ENCODE measurements around the gene PYDC1. TPM values are rescaled to one million over a fixed set of nuclear protein-coding genes. Genes with fewer than 3 reads are reported as not detected.

PYDC1 gene
- total RNA-seq, 1 experiment from 2014 or later, result not detected

GRCh38 chr16:31194898-31195297 lies 22.0 kb downstream of the PYDC1 start:
- no peak overlapping the region for H3K4me3 ChIP-seq (ENCODE audit: low read depth, low read length, poor library complexity, severe bottlenecking)
- no peaks in the 10 kb centered on the region for H3K9me3 ChIP-seq (ENCODE audit: low read depth, low read length, poor library complexity, severe bottlenecking)
- DNase-seq (ENCODE audit: low spot score), result no peak
- TF ChIP-seq, protein P1, sequence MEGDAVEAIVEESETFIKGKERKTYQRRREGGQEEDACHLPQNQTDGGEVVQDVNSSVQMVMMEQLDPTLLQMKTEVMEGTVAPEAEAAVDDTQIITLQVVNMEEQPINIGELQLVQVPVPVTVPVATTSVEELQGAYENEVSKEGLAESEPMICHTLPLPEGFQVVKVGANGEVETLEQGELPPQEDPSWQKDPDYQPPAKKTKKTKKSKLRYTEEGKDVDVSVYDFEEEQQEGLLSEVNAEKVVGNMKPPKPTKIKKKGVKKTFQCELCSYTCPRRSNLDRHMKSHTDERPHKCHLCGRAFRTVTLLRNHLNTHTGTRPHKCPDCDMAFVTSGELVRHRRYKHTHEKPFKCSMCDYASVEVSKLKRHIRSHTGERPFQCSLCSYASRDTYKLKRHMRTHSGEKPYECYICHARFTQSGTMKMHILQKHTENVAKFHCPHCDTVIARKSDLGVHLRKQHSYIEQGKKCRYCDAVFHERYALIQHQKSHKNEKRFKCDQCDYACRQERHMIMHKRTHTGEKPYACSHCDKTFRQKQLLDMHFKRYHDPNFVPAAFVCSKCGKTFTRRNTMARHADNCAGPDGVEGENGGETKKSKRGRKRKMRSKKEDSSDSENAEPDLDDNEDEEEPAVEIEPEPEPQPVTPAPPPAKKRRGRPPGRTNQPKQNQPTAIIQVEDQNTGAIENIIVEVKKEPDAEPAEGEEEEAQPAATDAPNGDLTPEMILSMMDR (conservative IDR thresholded peaks at IDR 0.05; ENCODE audit: low read depth, low read length), result no peak
- TF ChIP-seq EZH2 (IDR thresholded peaks at IDR 0.05; ENCODE audit: borderline replicate concordance, low read depth, low read length, poor library complexity, severe bottlenecking), result no peak
- CTCF ChIA-PET, result no interaction called here
- H3K27me3 ChIP-seq (replicated peaks; ENCODE audit: insufficient read depth, low read depth, low read length, poor library complexity), result no peaks in the 10 kb centered on the region
- no peak overlapping the region for H3K27ac ChIP-seq (ENCODE audit: low read depth, low read length, poor library complexity, severe bottlenecking)
- POLR2A ChIA-PET (ENCODE audit: low non-redundant PET), result no interaction called here
- intact Hi-C loops (cut with micrococcal nuclease; ENCODE audit: unreplicated experiment), result no loop called here
- no TSS peak for BruUV-seq (replicated peaks)
- H3K4me1 ChIP-seq (ENCODE audit: insufficient read depth, low read length, poor library complexity, severe bottlenecking), result no peaks in the 10 kb centered on the region
- H3K36me3 ChIP-seq (ENCODE audit: insufficient read depth, low read length, poor library complexity, severe bottlenecking), result peaks cover 71% of the 10 kb centered on the region

DNA sequence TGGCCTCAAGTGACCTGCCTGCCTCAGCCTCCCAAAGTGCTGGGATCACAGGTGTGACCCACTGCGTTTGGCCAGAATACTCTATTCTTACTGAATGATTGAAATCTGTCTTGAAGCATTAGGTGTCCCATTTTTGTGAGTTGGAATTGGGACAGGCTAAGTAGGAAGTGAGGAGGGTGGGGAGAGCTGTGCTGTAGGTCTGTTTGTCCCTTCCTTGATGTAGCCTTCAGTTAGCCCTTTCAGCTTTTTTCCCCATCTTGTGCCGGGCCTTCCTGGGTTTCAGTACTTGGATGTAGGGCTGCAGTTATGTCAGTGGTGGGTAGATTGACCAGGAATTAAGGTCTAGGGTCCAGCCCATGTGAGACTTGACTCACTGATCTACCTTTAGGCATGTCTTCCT lies 23.1 kb downstream of the PYDC1 start:
- no peak for DNase-seq (ENCODE audit: low spot score)
- BruUV-seq (replicated peaks), result no TSS peak
- TF ChIP-seq EZH2 (IDR thresholded peaks at IDR 0.05; ENCODE audit: borderline replicate concordance, low read depth, low read length, poor library complexity, severe bottlenecking), result no peak
- TF ChIP-seq, protein P1 (conservative IDR thresholded peaks at IDR 0.05; ENCODE audit: low read depth, low read length), result no peak
- Histone ChIP-seq H3K9me3 (ENCODE audit: low read depth, low read length, poor library complexity, severe bottlenecking) (no peaks in the 10 kb centered on the region), H3K27me3 (replicated peaks; ENCODE audit: insufficient read depth, low read depth, low read length, poor library complexity) (no peaks in the 10 kb centered on the region), H3K4me3 (ENCODE audit: low read depth, low read length, poor library complexity, severe bottlenecking) (no peak overlapping the region), H3K4me1 (ENCODE audit: insufficient read depth, low read length, poor library complexity, severe bottlenecking) (no peaks in the 10 kb centered on the region), H3K27ac (ENCODE audit: low read depth, low read length, poor library complexity, severe bottlenecking) (no peak overlapping the region), H3K36me3 (ENCODE audit: insufficient read depth, low read length, poor library complexity, severe bottlenecking) (peaks cover 82% of the 10 kb centered on the region)
- intact Hi-C loops (cut with micrococcal nuclease; ENCODE audit: unreplicated experiment), result no loop called here
- ChIA-PET POLR2A (ENCODE audit: low non-redundant PET) (no interaction called here), CTCF (interaction anchor here (0.6 kb wide), 1 partner anchor 211 kb away, joined by 3 read pairs; no protein-coding TSS in a partner anchor)

DNA sequence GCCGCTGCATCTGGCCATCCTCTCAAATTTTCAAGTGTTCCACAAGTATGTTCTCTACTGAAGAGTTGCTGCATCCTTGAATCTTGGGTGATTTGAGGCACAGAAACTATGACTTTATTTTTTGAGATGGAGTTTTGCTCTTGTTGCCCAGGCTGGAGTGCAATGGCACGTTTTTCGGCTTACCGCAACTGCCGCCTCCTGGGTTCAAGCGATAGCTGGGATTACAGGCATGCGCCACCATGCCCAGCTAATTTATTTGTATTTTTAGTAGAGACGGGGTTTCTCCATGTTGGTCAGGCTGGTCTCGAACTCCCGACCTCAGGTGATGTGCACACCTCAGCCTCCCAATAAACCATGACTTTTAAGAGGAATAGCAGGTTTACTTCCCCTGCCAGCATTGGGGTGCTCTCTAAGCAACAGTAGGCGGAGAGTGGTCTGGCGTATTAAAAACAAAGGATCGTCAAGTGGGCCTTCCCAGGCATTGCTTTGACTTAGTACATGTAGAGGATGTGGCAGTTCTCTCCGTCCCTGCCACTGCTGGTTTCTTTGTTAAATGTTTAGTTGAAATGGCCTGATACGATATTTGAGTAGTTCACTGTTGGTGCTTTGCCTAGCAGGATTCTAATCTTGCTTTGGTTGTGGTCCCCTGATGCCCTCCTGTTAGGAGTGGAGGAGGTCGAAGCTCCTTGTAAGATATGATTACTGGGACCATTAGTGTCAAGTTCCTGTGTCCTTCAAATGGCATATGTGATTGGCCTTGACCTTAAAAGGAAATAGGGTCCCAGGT lies 23.9 kb downstream of the PYDC1 start:
- no peak for TF ChIP-seq EZH2 (IDR thresholded peaks at IDR 0.05; ENCODE audit: borderline replicate concordance, low read depth, low read length, poor library complexity, severe bottlenecking)
- TF ChIP-seq, protein P1 (conservative IDR thresholded peaks at IDR 0.05; ENCODE audit: low read depth, low read length), result no peak
- H3K27ac ChIP-seq (ENCODE audit: low read depth, low read length, poor library complexity, severe bottlenecking), result no peak overlapping the region
- H3K4me1 ChIP-seq (ENCODE audit: insufficient read depth, low read length, poor library complexity, severe bottlenecking), result no peaks in the 10 kb centered on the region
- ChIA-PET CTCF (no interaction called here), POLR2A (ENCODE audit: low non-redundant PET) (no interaction called here)
- no peak overlapping the region for H3K4me3 ChIP-seq (ENCODE audit: low read depth, low read length, poor library complexity, severe bottlenecking)
- peaks cover 90% of the 10 kb centered on the region for H3K36me3 ChIP-seq (ENCODE audit: insufficient read depth, low read length, poor library complexity, severe bottlenecking)
- no peaks in the 10 kb centered on the region for H3K9me3 ChIP-seq (ENCODE audit: low read depth, low read length, poor library complexity, severe bottlenecking)
- no peak for DNase-seq (ENCODE audit: low spot score)
- H3K27me3 ChIP-seq (replicated peaks; ENCODE audit: insufficient read depth, low read depth, low read length, poor library complexity), result no peaks in the 10 kb centered on the region
- intact Hi-C loops (cut with micrococcal nuclease; ENCODE audit: unreplicated experiment), result no loop called here
- no TSS peak for BruUV-seq (replicated peaks)

Data from A673 (cell line).